GM10266 (cell line): ENCODE data around the gene CRYBB2.

Experiments
- DNase-seq: peaks from one replicate; pipeline ENCODE4 v3.0.0; 2012; ENCODE audit errors: extremely low spot score
- TF ChIP-seq, protein P1 (sequence below): IDR thresholded peaks from 2 replicates; pipeline ENCODE4 v1.5.1; 2012; ENCODE audit warnings: mild to moderate bottlenecking, low read depth; ENCODE audit not compliant: control insufficient read depth, insufficient read depth; ENCODE audit errors: missing control alignments

CRYBB2 gene

GRCh38 chr22:25207553-25208157 is 11.8 kb upstream of the CRYBB2 start:
- no peak for DNase-seq
- TF ChIP-seq, protein P1, sequence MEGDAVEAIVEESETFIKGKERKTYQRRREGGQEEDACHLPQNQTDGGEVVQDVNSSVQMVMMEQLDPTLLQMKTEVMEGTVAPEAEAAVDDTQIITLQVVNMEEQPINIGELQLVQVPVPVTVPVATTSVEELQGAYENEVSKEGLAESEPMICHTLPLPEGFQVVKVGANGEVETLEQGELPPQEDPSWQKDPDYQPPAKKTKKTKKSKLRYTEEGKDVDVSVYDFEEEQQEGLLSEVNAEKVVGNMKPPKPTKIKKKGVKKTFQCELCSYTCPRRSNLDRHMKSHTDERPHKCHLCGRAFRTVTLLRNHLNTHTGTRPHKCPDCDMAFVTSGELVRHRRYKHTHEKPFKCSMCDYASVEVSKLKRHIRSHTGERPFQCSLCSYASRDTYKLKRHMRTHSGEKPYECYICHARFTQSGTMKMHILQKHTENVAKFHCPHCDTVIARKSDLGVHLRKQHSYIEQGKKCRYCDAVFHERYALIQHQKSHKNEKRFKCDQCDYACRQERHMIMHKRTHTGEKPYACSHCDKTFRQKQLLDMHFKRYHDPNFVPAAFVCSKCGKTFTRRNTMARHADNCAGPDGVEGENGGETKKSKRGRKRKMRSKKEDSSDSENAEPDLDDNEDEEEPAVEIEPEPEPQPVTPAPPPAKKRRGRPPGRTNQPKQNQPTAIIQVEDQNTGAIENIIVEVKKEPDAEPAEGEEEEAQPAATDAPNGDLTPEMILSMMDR = no peak

- TF ChIP-seq, protein P1 = no peak
- no peak for DNase-seq
Observed at GRCh38 chr22:25208328-25208727, 11.1 kb upstream of the CRYBB2 start.

- TF ChIP-seq, protein P1 = no peak
- DNase-seq = no peak
Observed at GRCh38 chr22:25208743-25209505, 10.5 kb upstream of the CRYBB2 start.

GRCh38 chr22:25210793-25211192 is 8.6 kb upstream of the CRYBB2 start:
- TF ChIP-seq, protein P1 = no peak
- no peak for DNase-seq

- no peak for DNase-seq
- TF ChIP-seq, protein P1 = no peak
Observed at GRCh38 chr22:25212337-25212736, 7.1 kb upstream of the CRYBB2 start.

DNA sequence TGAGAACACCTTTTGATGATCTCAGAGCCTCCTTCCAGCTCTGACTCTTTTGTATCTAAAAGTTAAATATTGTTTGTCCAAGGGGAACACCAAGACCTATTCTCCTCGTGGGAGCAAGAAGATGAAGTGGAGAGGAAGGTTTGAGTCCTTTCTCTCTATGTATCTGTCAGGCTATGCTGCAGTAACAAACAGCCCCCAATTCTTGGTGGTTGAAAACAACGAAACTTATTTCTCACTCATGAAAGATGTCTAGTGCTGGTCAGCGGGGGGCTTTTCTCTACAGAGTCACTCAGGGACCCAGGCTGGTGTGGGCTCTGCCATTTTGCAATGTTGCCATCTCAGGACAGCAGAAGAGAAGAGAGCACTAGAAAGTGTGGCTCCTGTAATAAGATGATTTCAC is 6.2 kb upstream of the CRYBB2 start:
- DNase-seq = no peak
- TF ChIP-seq, protein P1 = no peak

GRCh38 chr22:25216230-25216629 is 3.2 kb upstream of the CRYBB2 start:
- no peak for DNase-seq
- TF ChIP-seq, protein P1 = no peak
